ENCODE results near the gene FXR2. TPM values are rescaled to one million over a fixed set of nuclear protein-coding genes. Genes with fewer than 3 reads are reported as not detected.

Gene FXR2
- total and polyA plus RNA-seq, 9 of the 15 experiments (the other 6 are each of a cell fraction or from before 2014, with no cell fraction given), result 2.0 to 49.3 (median 24.5) TPM

DNA sequence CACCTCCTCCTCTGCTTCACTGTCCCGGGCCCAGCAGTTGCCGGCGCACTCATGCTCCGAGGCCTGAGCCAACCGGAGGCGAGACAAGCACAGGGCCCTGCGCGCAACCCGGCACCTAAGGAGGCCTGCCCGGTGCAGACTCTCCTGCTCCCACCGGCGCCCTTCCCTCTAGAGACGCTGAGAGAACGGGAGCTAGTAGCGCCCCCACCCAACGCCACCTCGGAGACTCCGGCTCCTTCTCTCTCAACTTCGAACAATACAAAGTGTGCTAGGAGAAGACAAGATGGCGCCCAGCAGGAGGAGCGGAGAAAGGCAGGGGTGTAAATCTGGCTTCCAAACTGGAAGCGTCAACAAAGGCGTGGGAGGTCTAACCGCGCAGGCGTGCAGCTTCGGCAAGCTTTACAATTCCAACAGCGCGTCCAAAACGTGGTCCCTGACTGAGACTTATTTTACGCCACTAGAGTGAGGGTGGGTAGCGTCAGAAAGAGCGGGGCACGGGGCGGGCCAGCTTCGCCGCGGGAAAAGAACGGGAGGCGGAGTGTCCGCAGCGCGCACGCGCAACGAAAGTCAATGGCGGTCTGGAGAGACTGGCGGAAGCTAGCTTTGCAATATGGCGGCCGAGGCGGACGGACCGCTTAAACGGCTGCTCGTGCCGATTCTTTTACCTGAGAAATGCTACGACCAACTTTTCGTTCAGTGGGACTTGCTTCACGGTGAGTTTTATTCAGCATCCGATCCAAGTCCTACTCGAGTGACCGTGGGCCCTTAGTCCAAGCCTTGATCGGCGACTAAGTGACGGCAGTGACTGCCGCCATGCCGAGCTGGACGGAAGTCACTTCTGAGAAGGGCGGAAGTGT is 31.2 kb downstream of the FXR2 start, which contains the start of gene MPDU1 (continued):
- TF ChIP-seq, protein P1, sequence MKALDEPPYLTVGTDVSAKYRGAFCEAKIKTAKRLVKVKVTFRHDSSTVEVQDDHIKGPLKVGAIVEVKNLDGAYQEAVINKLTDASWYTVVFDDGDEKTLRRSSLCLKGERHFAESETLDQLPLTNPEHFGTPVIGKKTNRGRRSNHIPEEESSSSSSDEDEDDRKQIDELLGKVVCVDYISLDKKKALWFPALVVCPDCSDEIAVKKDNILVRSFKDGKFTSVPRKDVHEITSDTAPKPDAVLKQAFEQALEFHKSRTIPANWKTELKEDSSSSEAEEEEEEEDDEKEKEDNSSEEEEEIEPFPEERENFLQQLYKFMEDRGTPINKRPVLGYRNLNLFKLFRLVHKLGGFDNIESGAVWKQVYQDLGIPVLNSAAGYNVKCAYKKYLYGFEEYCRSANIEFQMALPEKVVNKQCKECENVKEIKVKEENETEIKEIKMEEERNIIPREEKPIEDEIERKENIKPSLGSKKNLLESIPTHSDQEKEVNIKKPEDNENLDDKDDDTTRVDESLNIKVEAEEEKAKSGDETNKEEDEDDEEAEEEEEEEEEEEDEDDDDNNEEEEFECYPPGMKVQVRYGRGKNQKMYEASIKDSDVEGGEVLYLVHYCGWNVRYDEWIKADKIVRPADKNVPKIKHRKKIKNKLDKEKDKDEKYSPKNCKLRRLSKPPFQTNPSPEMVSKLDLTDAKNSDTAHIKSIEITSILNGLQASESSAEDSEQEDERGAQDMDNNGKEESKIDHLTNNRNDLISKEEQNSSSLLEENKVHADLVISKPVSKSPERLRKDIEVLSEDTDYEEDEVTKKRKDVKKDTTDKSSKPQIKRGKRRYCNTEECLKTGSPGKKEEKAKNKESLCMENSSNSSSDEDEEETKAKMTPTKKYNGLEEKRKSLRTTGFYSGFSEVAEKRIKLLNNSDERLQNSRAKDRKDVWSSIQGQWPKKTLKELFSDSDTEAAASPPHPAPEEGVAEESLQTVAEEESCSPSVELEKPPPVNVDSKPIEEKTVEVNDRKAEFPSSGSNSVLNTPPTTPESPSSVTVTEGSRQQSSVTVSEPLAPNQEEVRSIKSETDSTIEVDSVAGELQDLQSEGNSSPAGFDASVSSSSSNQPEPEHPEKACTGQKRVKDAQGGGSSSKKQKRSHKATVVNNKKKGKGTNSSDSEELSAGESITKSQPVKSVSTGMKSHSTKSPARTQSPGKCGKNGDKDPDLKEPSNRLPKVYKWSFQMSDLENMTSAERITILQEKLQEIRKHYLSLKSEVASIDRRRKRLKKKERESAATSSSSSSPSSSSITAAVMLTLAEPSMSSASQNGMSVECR (CRISPR knock-in tag; IDR thresholded peaks at IDR 0.05), result peak; percentile 66; the same call in 1 of the 2 replicates
- TF ChIP-seq ZNF668 (CRISPR knock-in tag; IDR thresholded peaks at IDR 0.05), result no peak
- TF ChIP-seq MYNN (IDR thresholded peaks at IDR 0.05), result no peak
- TF ChIP-seq MYNN (CRISPR knock-in tag; IDR thresholded peaks at IDR 0.05), result no peak
- TF ChIP-seq, protein P2, sequence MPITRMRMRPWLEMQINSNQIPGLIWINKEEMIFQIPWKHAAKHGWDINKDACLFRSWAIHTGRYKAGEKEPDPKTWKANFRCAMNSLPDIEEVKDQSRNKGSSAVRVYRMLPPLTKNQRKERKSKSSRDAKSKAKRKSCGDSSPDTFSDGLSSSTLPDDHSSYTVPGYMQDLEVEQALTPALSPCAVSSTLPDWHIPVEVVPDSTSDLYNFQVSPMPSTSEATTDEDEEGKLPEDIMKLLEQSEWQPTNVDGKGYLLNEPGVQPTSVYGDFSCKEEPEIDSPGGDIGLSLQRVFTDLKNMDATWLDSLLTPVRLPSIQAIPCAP (CRISPR knock-in tag; IDR thresholded peaks at IDR 0.05; ENCODE audit: borderline replicate concordance), result no peak
- TF ChIP-seq, protein P3, sequence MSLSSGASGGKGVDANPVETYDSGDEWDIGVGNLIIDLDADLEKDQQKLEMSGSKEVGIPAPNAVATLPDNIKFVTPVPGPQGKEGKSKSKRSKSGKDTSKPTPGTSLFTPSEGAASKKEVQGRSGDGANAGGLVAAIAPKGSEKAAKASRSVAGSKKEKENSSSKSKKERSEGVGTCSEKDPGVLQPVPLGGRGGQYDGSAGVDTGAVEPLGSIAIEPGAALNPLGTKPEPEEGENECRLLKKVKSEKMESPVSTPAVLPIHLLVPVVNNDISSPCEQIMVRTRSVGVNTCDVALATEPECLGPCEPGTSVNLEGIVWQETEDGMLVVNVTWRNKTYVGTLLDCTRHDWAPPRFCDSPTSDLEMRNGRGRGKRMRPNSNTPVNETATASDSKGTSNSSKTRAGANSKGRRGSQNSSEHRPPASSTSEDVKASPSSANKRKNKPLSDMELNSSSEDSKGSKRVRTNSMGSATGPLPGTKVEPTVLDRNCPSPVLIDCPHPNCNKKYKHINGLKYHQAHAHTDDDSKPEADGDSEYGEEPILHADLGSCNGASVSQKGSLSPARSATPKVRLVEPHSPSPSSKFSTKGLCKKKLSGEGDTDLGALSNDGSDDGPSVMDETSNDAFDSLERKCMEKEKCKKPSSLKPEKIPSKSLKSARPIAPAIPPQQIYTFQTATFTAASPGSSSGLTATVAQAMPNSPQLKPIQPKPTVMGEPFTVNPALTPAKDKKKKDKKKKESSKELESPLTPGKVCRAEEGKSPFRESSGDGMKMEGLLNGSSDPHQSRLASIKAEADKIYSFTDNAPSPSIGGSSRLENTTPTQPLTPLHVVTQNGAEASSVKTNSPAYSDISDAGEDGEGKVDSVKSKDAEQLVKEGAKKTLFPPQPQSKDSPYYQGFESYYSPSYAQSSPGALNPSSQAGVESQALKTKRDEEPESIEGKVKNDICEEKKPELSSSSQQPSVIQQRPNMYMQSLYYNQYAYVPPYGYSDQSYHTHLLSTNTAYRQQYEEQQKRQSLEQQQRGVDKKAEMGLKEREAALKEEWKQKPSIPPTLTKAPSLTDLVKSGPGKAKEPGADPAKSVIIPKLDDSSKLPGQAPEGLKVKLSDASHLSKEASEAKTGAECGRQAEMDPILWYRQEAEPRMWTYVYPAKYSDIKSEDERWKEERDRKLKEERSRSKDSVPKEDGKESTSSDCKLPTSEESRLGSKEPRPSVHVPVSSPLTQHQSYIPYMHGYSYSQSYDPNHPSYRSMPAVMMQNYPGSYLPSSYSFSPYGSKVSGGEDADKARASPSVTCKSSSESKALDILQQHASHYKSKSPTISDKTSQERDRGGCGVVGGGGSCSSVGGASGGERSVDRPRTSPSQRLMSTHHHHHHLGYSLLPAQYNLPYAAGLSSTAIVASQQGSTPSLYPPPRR (CRISPR knock-in tag; IDR thresholded peaks at IDR 0.05; ENCODE audit: borderline replicate concordance), result 0 out of 2 replicates have a peak, but pooled peaks have one; percentile 66
- TF ChIP-seq TSC22D4 (tag; IDR thresholded peaks at IDR 0.05), result no peak
- TF ChIP-seq, protein P4, sequence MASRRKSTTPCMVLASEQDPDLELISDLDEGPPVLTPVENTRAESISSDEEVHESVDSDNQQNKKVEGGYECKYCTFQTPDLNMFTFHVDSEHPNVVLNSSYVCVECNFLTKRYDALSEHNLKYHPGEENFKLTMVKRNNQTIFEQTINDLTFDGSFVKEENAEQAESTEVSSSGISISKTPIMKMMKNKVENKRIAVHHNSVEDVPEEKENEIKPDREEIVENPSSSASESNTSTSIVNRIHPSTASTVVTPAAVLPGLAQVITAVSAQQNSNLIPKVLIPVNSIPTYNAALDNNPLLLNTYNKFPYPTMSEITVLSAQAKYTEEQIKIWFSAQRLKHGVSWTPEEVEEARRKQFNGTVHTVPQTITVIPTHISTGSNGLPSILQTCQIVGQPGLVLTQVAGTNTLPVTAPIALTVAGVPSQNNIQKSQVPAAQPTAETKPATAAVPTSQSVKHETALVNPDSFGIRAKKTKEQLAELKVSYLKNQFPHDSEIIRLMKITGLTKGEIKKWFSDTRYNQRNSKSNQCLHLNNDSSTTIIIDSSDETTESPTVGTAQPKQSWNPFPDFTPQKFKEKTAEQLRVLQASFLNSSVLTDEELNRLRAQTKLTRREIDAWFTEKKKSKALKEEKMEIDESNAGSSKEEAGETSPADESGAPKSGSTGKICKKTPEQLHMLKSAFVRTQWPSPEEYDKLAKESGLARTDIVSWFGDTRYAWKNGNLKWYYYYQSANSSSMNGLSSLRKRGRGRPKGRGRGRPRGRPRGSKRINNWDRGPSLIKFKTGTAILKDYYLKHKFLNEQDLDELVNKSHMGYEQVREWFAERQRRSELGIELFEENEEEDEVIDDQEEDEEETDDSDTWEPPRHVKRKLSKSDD (conservative IDR thresholded peaks at IDR 0.05; ENCODE audit: low read length), result peak; percentile 84; the same call in 1 of the 2 replicates
- TF ChIP-seq EHMT2 (IDR thresholded peaks at IDR 0.05), result 0 out of 2 replicates have a peak, but pooled peaks have one; percentile 33
- no peak for TF ChIP-seq ETS2 (tag; IDR thresholded peaks at IDR 0.05; ENCODE audit: borderline replicate concordance, poor library complexity, severe bottlenecking)
- peak; percentile 62 for TF ChIP-seq CCNT2 (IDR thresholded peaks at IDR 0.05; ENCODE audit: borderline replicate concordance, extremely low read depth, insufficient read length, low read depth, low read length)
- TF ChIP-seq ZNF77 (CRISPR knock-in tag; IDR thresholded peaks at IDR 0.05), result no peak
- no peak for TF ChIP-seq EZH2 (IDR thresholded peaks at IDR 0.05; ENCODE audit: borderline replicate concordance, low read depth, low read length)

All from K562 (cell line).